Stimulated activated CD8-positive, alpha-beta memory T cell treated with anti-CD3 and anti-CD28 coated beads, Interleukin-15, amount 100 ng/mL, for 48 hours (primary cell): ENCODE measurements around the gene PPP3CA.

Source experiments
- DNase-seq, 2 donors: peaks; one replicate each; pipeline ENCODE4 v3.0.0-alpha.2; 2020; ENCODE audit warnings: low read depth in 2 of 2

PPP3CA gene

DNA sequence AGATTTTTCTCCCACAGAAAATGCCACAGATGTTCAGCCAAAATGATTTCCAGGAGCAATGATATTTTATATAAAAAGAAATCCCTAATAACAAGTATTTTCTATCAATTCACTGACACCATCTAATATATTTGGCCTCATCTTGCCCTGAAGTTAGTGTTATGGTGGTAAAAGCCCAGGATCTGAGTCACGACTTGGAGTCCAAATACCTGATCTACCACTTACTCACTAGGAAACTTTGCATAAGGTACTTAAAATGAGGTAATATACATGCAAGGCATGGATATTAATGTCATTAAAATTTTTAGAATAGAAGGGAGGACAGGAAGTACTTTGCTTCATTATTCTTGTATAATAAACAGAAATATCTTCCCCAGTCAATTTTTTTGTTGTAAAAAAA is 16.3 kb downstream of the PPP3CA start:
- DNase-seq, result no peak

DNA sequence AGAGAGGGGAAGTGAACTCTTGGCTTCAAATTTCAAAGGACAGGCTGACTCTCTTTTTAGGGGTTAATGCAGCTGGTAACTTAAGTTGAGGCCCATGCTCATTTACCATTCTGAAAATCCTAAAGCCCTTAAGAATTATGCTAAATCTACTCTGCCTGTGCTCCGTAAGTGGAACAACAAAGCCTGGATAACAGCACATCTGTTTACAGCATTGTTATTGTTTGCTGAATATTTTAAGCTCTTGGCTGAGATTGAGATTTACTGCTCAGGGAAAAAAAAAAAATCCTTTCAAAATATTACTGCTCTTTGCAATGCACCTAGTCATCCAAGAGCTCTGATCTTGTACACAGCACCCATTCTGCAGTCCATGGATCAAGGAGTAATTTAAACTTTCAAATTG is 17.7 kb downstream of the PPP3CA start:
- DNase-seq, result no peak

DNA sequence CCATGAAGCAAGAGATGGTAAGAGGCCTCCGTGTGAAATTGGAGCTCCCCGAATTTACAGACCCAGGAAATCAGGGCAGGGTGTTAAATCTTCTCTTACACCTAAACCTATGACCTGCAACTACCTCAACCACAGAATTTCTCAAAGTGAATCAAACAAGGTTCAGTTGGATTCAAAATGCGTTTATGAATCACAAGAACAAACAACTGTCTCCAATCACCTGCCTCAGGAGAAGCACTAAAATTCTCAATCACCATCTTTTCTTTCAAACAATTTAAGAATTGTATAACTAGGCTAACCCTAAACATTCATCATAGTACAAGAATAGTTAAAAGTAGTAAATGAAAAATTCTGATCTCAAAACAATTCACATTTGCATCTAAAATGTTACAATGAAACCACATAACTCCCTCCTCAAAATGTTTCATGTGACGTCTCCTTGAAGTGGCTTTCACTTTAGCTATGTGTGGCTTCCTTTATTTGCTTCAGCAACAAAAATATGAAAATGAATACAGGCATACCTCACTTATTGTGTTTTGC is 19.2 kb downstream of the PPP3CA start:
- DNase-seq, result no peak

DNA sequence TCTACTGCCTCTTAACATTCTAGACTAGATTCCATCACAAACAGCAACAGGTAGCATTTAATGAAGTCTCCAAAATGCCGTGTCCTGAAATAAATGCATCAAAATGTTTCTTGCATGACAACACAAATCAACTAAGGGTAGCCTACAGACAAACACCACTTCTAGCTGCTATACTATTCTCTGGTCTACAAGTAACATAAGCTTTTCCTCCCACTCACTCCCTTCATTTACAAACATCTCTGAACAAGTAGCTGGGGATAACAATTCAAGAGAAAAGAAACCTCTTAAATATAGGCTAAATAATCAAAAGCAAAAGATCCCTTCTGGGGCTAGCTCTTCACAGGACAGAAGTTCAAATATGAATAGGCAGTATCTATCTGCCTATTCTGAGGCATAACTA is 20.8 kb downstream of the PPP3CA start:
- no peak for DNase-seq

DNA sequence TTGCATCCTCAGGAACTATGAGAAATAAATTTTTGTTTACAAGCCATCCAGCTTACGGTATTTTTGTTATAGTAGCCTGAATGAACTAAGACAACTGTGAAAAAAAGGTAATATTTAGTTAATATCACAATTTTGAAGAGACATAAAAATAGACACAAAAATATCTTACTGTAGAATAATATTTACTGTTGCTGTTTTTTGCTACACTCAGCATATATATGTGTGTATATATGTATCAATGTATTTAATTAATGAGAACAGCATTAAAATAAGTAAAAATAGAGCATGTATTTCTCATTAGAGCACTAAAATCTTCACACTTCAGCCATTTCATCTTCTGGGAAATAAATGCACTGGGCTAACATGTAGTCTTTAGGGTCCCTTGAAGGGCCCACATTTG is 24.6 kb downstream of the PPP3CA start:
- DNase-seq, result no peak

DNA sequence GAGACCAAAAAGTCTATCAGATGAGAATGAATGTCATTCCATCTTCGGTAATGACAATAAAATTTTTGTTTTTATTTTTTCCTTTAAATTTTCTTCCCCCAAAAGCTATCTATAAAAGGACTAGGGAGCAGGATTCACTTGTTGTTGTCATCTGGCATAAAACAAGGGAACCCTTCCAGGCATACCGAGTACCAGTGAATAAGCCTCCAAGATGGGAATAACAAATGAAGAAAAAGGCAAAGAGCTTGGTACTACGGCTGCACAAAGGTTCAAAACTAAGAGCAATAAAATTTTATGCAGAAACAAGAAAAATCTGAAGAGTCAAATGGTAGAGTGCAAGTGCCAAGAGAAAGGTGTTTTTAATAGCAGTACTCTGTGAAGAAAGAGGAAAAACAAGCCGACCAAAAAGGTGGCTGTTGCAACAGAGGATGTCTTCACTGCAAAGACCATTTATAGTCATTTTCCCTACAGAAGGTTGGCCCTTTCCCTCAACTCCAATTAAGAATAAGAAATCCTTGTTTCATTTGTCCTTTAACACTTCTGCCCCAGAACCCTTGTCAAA is 25.8 kb downstream of the PPP3CA start:
- DNase-seq, result no peak

DNA sequence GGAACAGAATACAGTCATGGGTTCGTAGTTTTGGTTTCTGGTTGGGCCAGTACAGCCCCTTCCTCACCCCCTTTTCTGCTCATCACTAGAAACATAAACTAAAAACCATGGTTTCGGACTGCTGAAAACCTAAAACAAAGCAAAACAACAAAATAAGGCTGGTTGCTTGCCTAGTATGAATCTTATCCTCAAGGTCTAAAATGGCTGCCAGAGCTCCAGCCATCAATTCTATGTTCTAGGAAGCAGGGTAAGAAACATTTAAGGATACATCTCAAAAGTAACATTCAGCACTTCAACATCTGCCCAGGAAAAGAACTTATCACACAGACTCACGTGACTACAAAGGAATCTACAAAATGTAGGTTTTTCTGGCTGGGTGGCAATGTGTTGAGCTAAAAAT is 31.5 kb downstream of the PPP3CA start:
- no peak for DNase-seq

DNA sequence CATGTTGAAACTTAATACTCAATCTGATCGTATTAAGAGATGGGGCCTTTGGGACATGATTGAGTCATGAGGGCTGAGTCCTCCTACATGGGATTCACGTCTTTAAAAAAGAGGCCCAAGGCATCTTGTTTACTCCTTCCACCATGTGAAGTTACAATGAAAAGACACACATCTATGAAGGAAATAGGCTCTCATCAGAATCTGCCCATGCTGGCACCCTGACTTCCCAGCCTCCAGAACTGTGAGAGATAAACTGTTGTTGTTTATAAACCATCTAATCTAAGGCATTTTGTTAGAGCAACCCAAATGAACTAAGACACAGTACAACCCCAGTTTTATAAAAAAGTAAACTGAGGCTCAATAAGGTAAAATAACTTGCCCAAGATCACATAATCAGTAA is 32.3 kb downstream of the PPP3CA start:
- no peak for DNase-seq

DNA sequence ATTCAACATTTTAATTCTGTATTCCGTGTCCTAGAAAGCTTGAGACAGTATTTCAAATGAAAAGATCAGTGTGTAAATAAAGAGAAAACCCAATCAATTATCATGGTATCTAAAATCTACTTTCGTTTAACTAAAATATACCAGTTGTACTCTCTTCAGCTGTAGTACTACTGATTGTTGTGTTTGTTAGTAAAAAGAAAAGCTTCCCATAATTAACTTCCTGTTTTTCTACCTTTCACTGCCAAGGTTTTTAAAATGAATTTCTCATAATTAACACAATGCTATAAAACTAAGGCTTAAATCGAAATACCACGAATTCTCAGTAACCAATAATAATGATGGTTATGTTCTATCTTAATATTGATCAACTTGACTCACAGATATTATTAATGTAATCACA is 37.4 kb downstream of the PPP3CA start:
- DNase-seq, result no peak

DNA sequence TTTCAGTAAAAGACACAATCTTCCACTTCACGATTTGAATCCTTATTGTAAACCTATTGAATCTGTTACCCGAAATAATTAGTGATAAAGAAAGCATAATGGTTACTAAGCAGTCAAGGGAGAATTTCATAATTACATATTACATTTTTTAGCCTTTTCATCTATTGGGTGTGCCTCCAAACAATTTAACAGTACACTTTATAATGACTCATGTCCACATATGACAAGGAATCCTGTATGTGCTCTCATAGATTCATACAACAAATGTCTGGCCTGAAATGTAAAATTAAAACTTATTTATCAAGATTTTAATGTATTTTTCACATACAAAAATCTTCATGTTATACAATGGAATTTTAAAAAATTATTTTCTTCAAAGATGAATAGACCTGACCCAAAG is 39.4 kb downstream of the PPP3CA start:
- DNase-seq, result no peak

DNA sequence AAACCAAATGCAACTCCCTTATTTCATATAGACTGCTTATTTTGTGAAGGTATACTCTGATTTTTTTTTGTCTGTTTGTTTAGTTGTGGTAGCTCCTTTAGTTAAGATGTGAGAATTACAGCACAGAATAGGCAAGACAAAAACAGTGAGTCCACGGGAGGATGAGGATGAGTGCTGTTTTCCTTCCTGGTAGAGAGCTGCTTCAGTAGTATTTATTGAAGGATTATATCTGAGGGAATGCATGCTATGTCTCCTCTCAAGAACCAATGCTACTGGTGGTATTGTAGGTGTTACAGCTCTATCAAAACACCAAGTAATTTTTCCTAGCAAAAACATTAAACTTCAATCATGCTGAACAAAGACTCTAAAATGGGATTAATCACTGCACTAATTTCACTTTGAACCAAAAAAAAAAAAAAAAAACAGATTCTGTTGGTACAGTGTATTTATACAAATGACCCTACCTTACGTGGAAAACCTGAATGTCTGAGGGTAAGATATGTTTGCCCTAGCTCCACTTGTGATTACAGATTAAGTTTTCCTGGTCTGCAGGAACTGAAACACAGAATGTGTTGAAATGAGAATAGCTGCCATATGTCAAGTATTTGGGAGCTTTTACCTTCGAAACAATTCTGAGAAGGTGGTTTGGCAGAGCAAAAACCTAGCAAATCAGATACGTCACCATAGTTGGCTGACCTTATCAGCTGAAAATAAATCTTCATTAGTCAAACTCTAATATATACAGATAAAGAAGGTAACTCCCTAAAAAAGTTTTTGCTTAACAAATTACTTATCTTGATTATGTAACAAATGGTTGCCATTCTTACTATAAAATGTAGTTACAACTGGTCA is 40.3 kb downstream of the PPP3CA start:
- no peak for DNase-seq

DNA sequence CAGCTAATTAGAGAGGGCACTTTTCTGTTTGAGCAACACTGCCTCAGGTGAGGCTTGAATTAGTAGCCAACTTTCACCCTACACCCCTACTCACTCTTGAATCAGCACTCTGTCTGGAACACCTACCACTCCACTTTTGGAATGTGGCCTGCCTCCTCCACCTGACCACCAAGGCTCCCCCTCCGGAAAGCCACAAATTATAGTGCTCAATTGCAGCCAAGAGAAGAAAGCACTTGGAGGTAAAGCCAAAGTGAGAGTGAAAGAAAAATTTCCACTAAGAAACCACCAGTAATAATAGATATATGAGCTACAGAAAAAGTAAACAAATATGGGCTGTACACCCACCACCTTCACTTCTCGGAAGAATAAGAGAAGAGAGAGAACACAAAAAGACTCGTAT is 41.1 kb downstream of the PPP3CA start:
- DNase-seq, result no peak

DNA sequence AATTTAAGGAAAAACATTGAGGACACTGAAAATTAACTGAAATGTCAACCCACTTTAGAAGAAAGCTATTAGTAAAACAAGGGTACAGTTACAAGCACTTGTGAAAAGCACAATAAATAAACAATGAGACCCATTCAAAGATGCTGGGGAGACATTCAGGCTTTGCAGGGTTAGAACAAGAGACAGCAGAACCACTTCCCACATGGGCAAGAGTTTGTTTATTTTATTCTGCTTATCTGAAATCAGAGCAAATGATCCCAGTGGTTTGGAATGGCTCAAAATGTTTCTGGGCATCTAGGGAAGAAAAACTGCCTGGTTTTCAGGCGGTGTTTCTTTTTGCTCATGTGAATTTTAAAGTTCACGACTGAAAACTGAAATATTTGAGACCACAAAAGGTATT is 42.4 kb downstream of the PPP3CA start:
- DNase-seq, result no peak

DNA sequence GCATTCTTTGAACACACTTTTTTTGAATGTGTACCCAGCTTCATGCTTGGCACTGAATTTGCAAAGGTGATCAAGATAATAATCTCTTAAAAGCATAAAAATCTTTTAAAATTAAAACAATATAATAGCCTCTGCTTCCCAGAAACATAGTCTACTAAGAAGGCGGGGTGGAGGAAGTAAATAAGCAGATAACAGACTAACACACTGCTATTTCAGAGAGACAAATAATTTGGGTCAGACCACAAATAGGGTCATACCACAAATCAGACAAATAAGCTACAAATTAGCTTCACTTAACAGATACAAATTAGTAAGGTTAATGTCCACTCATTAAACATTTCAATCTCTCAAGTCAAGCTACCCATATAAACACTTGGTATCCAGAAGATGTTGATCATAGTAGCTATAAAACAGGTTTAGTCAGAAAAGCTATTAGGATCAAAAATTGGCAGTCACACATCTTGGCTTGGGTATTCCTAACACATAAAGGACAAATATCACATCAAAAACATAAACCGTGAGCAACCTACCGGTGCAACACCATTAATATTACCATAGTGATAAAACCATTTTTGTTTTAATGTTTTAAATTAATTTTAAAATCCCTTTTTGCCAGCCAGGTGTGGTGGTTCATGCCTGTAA is 47.3 kb downstream of the PPP3CA start:
- DNase-seq, result no peak

DNA sequence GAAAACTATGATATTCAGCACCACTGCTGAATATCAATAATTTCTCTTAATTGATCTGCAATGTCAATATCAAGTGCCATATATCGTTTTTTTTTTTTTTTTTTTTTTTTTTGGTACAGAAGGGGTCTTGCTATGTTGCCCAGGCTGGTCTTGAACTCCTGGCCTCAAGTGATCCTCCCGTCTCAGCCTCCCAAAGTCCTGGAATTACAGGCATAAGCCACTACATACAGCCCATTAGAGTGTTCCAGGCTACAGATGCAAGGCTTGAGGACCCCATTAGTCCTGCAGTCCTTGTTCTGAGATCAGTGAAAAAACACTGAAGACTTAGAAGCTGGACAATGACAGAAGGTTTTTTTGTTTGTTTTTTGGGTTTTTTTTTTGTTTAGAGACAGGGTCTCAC is 48.3 kb downstream of the PPP3CA start:
- no peak for DNase-seq

DNA sequence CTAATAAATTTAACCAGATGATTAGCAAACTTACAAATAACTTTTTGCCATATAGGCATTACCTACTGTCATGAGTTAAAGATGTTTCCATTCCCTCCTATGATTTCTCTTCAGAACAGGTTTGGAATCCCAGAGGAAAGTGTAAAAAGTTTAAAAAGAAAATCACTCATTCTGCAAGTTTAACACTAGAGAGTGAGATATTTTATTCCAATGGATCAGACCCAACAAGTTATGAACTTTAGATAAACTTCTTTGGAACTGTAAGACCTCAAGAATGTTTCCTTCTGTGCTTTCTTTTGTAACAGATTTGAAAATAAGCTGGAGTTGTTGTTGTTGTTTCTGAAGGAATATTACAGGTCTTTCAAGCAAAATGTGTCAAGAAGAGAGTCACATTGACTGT is 51.6 kb downstream of the PPP3CA start:
- no peak for DNase-seq

DNA sequence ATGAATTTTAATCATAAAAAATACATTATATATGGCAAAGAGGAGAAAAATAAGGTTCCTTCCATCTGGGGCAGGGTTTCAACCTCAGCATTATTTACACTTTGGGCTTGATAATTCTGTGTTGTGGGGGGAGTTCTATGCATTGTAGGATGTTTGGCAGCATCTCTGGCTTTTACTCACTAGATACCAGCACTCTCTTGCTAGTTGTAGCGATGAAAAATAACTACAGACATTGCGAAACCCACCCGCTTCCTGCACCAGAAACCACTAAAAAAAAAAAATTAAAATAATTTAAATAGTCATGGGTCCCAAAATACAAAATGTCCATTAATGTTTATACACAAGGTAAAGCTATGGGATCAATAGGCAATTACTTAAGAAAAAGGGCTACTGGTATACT is 52.7 kb downstream of the PPP3CA start:
- no peak for DNase-seq

DNA sequence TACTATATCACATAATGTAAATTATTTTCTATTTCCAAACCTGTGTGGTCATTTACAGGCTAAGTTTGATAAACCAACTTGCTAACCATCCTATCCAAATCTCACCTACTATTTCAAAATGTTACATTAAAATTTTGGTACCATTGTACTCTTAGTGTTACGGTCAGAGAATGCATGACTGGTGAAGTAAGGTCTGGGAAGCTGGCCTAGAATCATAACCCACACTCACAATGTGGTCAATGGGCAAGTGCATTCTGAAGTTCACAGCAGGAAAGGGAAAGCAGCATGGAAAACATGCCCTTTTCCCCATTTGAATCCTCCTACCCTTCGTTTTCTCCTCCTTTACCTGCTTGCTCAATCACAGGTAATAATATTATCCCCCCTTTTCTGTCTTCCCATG is 54.4 kb downstream of the PPP3CA start:
- no peak for DNase-seq

DNA sequence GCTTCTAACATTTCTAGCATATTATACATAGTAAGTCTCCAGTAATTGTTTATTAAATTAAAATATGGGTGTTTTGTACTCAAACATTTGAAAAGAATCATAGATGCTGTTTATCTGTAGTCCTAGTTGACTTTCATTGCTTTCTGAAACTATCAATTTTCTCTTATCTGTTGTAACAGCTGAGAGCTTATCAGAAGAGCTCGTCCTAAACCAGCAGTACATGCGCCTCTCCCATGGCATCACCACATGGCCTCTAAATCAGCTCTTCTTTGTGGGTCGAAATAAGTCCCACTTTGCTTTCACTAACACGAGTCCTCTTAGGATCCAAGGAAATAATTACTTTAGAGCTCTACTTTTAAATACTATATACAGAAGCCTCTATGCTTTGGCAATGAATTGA is 55.1 kb downstream of the PPP3CA start:
- DNase-seq, result no peak

DNA sequence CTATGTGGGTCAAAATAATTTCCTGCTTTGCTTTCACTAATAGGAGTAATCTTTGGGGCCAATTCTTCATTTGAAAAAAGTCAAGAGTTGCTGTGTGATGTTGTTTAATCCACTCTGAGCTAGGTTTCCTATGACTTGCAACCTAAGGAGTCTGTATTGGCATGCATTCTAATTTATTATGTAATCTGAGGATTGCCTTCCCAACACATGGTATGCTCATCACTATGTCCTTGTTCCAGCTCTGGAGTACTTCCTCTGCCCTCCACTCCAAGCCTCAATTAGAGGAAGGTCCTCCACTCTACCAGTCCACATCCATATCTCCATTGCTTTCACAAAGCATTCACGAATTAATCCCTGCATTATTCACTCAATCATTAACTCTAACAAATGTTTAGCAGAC is 56.1 kb downstream of the PPP3CA start:
- no peak for DNase-seq

DNA sequence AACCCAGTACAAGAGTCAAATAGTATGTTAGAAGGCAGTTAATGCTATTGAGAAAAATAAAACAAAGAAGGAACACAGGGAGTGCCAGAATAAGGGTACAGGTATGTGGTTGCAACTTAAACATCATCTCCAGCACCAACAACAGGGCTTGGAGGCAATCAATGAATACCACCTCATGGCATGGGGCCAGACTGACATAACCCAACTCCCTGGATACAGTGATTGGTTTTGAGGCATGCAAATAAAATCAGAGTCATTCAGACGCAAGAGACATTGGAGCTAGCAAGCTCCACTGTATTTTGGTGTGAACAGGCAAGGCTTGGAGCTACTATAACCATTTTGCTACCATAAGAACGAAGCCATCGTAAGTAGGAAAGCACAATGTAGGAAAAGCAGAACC is 56.7 kb downstream of the PPP3CA start:
- no peak for DNase-seq

DNA sequence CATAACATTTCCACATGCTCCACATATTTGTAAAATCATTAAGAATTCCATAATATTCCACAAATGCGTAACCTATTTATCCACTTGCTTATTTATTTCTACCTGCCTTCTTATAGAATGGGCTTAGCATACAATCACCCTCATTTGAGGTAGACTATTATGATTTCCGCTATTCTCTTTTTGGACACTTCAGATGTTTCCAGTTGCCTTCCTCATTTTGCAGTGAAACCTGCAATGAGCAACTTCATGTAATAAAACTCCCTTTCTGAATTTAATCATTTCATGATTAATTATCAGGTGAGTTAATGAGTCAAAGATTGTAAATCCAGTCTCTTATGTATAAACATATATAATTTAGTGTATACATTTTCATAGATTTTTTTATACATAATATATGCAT is 58.0 kb downstream of the PPP3CA start:
- no peak for DNase-seq
